Forelimb muscle (tissue), 1 donor: ENCODE measurements around the gene TXLNA. TPM values are rescaled to one million over a fixed set of nuclear protein-coding genes. Genes with fewer than 3 reads are reported as not detected.

Source experiments
- DNase-seq: peaks from one replicate; pipeline ENCODE4 v3.0.0-alpha.2; 2013; ENCODE audit warnings: low read depth
- polyA plus RNA-seq: library from polyadenylated mRNA; unstranded; fragments of 120-200 nt; gene quantifications from one replicate; pipeline ENCODE4 v1.2.1, GENCODE V29; 2013; ENCODE audit not compliant: insufficient read length

Gene TXLNA
- polyA plus RNA-seq, 1 donor, result 28.5 TPM

- DNase-seq, result no peak
Measured at GRCh38 chr1:32184650-32185049, 5.2 kb downstream of the TXLNA start.

GRCh38 chr1:32186077-32186476 is 6.6 kb downstream of the TXLNA start:
- no peak for DNase-seq

- no peak for DNase-seq
Measured at GRCh38 chr1:32186491-32186890, 7.0 kb downstream of the TXLNA start.

GRCh38 chr1:32187850-32188249 is 8.4 kb downstream of the TXLNA start:
- no peak for DNase-seq

GRCh38 chr1:32192220-32192948 is 12.9 kb downstream of the TXLNA start:
- DNase-seq, result no peak

GRCh38 chr1:32194984-32195383 is 15.5 kb downstream of the TXLNA start:
- no peak for DNase-seq

GRCh38 chr1:32195531-32195930 is 16.1 kb downstream of the TXLNA start:
- no peak for DNase-seq

- no peak for DNase-seq
Measured at GRCh38 chr1:32195972-32196823, 16.7 kb downstream of the TXLNA start.

- no peak for DNase-seq
Measured at GRCh38 chr1:32197074-32197473, 17.6 kb downstream of the TXLNA start.

GRCh38 chr1:32197837-32198236 is 18.4 kb downstream of the TXLNA start:
- no peak for DNase-seq

GRCh38 chr1:32198237-32199042 is 19.0 kb downstream of the TXLNA start:
- no peak for DNase-seq

- no peak for DNase-seq
Measured at GRCh38 chr1:32199043-32199716, 19.7 kb downstream of the TXLNA start.

GRCh38 chr1:32199717-32200072 is 20.2 kb downstream of the TXLNA start:
- DNase-seq, result no peak

GRCh38 chr1:32200226-32201010 is 20.9 kb downstream of the TXLNA start, which contains the start of gene CCDC28B:
TSS of gene CCDC28B (plus strand) at chr1:32200595. CDS start at chr1:32201936, 1,341 bp downstream.
- DNase-seq, result no peak

GRCh38 chr1:32201011-32201855 is 21.8 kb downstream of the TXLNA start:
- DNase-seq, result no peak

GRCh38 chr1:32204943-32205361 is 25.5 kb downstream of the TXLNA start:
- no peak for DNase-seq

GRCh38 chr1:32205401-32206370 is 26.2 kb downstream of the TXLNA start, which contains the start of gene IQCC:
TSS of gene IQCC (plus strand) at chr1:32205671. CDS start at chr1:32205682, 11 bp downstream.
- DNase-seq, result no peak

GRCh38 chr1:32208469-32208868 is 29.0 kb downstream of the TXLNA start:
- no peak for DNase-seq
